GM18508 (cell line): ENCODE measurements around the gene TAS2R13.

Experiments
- ATAC-seq: cut with Tn5 transposase; IDR thresholded peaks from one replicate; pipeline ENCODE4 v1.9.1; 2021; ENCODE audit warnings: moderate number of reproducible peaks; ENCODE audit not compliant: insufficient read depth, unreplicated experiment

TAS2R13 gene

GRCh38 chr12:10909462-10909861 is at the start of gene TAS2R13:
Gene TAS2R13, minus strand, starts transcription at chr12:10909562. Its CDS starts 264 bp downstream, at chr12:10909298.
- no peak for ATAC-seq

- no peak for ATAC-seq
Measured at GRCh38 chr12:10957741-10958140, 48.4 kb upstream of the TAS2R13 start.

DNA sequence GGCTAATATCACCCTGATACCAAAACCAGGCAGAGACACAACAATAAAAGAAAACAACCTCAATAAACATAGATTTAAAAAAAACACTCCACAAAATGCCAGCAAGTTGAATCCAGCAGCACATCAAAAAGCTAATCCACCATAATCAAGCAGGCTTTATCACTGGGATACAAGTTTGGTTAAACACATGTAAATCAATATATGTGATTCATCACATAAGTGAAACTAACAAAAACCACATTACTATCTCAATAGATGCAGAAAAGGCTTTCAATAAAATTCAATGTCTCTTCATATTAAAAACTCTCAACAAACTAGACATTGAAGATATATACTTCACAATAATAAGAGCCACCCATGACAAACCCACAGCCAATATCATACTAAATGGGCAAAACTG is 46.7 kb upstream of the TAS2R13 start:
- no peak for ATAC-seq

- no peak for ATAC-seq
Measured at GRCh38 chr12:10952645-10953044, 43.3 kb upstream of the TAS2R13 start.

DNA sequence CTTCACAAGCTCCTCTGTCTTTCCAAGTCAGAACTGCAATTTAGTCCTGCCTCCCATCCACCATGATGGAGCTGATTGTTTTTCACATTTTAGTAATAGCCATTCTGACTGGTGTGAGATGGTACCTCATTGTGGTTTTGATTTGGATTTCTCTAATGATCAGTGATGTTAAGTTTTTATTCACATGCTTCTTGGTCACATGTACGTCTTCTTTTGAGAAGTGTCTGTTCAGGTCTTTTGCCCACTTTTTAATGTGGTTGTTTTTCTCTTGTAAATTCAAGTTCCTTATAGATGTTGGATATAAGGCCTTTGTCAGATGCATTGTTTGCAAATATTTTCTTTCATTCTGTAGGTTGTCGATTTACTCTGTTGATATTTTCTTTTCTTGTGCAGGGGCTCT is 33.8 kb upstream of the TAS2R13 start:
- ATAC-seq: no peak

DNA sequence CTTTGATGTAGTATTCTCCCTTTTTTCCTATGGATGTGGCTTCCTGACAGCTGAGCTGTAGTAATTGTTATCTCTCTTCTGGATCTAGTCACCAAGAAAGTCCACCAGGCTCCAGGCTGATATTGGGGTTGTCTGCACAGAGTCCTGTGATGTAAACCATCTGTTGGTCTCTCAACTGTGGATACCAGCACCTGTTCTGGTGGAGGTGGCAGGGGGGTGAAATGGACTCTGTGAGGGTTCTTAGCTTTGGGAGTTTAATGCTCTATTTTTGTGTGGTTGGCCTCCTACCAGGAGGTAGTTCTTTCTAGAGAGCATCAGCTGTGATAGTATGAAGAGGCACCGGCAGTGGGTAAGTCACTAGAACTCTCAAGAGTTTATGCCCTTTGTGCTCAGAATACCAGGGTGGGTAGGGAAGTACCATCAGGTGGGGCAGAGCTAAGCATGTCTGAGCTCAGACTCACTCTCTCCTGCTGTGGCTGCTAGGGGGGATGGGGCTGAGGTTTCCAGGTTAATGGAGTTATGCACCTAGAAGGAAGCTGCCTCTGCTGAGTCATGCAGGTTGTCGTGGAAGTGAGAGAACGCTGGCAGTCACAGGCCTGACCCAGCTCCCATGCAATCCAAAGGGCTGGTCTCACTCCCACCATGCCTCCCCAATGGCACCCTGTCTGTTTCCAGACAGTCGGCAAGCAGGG is 32.7 kb upstream of the TAS2R13 start:
- ATAC-seq: no peak

GRCh38 chr12:10941369-10941768 is 32.0 kb upstream of the TAS2R13 start:
- no peak for ATAC-seq

DNA sequence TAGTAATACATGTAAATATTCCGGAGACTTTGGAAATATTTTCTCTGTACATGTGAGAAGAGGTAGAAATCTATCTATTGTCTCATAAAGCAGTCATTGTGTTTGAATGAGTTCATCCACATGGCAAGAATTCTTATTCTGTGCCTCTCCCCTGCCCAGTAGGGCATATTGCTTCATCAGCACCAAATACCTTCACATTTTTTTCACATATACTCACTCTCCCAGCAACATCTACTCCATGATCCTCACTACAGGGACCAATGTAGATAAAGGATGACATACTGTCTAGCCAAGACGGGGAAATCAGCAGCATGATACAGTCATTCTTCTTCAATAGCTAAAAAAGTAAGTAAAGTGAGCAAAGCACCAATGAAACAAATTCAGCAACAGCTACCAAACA is 31.0 kb upstream of the TAS2R13 start:
- no peak for ATAC-seq

- no peak for ATAC-seq
Measured at GRCh38 chr12:10939163-10939562, 29.8 kb upstream of the TAS2R13 start, which contains the start of gene TAS2R14. Gene TAS2R14, minus strand, starts transcription at chr12:10939263. Its CDS starts 56 bp downstream, at chr12:10939207.

DNA sequence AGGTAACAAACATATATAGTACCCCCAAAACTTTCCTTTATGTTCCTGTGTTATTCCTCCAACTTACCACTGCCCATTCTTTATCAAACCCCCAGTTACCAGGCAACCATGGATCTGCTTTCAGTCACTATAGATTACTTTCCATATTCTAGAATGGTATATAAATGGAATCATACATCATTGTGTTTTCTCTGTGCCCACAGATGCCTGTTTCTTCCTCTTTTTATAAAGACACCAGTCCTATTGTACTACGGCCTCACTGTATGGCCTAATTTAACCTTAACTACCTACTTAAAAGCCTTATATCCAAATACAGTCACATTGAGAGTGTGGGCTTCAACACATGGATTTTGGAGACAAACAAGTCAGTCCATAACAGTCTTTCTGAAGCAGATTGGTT is 27.1 kb upstream of the TAS2R13 start:
- ATAC-seq: no peak

- ATAC-seq: no peak
Measured at GRCh38 chr12:10928746-10929286, 19.5 kb upstream of the TAS2R13 start, which contains the start of gene PRH2. Gene PRH2, plus strand, starts transcription at chr12:10929236. Its CDS starts 38 bp downstream, at chr12:10929274.

GRCh38 chr12:10926269-10926668 is 16.9 kb upstream of the TAS2R13 start:
- ATAC-seq: no peak

DNA sequence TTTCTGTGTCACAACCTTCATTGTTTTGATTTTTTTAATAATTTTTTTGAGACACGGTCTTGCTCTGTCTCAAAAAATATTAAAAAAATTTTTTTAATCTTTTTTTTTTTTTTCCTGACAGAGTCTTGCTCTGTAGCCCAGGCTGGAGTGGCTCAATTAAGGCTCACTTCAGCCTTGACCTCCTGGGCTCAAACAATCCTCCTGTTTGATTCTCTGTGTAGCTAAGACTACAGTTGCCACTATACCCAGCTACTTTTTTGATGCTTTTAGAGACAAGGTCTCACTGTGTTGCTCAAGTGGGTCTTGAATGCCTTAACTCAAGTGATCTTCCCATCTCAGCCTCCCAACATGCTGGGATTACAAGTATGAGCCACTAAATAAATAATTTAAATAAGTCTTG is 10.4 kb upstream of the TAS2R13 start:
- ATAC-seq: no peak

DNA sequence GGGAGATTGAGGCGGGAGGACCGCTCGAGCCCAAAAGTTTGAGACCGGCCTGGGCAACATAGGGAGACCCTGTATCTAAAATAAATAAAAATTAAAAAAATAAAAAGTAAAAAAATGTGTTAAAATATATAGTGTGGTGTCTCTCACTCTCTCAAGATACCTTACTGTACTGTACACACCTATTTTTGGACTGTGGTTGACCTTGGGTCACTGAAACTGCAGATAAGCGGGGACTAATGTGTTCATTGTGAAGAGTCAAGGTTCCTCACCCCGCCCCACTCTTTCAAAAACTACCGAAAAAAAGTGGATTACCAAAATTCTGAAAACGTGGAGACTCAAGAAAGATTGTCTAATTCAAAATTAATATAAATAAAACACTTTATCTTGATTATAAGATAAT is 1.0 kb upstream of the TAS2R13 start:
- ATAC-seq: no peak

- no peak for ATAC-seq
Measured at GRCh38 chr12:10904686-10905085, 4.7 kb downstream of the TAS2R13 start.

- ATAC-seq: no peak
Measured at GRCh38 chr12:10901427-10901826, 7.9 kb downstream of the TAS2R13 start.

GRCh38 chr12:10900972-10901371 is 8.4 kb downstream of the TAS2R13 start:
- ATAC-seq: no peak

DNA sequence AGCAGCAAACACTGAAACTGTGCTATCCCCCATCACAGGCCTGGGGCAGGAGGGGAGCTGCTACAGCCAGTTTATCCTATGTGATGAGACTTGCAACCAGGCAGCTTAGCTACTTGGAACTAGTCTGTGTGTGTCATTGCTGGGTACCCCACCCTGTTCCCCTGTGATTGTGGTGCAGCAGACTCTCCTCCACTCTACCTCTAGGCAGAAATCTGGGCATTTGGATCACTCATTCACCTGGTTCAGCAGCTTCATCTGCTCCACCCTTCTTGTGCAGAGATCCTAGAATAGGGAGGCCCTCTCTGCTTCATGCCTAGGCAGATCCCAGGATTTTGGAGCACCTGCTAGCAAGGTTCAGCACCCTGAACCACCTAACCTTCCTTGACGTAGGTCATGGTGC is 8.8 kb downstream of the TAS2R13 start:
- no peak for ATAC-seq

DNA sequence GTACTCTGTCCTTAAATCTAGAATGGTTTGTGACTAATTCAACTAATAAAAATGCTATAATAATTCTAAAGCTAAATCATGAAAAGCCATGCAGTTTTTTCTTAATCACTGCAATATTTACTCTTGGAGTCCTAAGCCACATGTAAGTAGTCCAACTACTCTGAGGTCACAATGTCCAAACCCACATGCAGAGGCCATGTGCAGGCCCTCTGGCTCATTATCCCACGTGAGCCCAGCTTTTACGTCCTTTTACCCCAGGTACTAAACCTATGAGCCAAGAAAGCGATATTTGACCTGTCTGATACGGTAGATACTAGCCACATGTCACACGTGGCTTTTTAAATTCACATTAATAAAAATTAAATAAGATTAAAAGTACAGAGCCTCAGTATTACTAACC is 12.5 kb downstream of the TAS2R13 start:
- ATAC-seq: no peak

- no peak for ATAC-seq
Measured at GRCh38 chr12:10891937-10892336, 17.4 kb downstream of the TAS2R13 start.

GRCh38 chr12:10889226-10889625 is 20.1 kb downstream of the TAS2R13 start:
- no peak for ATAC-seq

DNA sequence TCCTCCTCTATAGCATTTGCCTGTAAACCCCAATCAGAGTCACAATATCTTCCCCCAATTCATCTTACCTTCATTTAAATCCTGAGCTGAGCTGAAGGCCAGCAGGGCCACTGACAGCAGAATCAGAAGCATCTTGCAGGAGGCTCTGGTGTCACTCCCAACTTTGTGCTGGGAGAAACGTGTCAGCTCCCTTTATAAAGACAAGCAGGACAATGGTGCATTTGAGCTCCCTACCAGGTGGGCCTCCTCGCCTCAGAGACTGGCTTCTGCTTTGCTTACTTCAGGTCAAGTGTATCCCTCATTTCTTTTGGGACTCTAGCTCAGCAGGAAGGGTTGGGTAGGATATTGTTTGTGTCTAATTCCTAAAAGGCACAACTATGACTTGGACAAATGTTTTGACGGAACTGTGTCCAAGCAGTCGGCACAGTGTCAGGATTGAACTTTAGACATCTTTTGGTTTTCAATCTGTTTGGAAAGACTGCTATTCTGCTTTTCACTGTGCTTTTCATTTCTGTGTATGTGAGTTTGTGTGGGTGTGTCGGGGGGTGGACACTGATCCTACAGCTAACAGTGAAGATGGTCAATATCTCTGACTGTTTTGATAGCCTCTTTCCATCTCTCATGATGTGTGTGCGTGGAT is 25.2 kb downstream of the TAS2R13 start, which contains the start of gene PRH1:
TSS of gene PRH1 (minus strand) at position 170 of the 640 bp plus-strand sequence. CDS start at position 132, 38 bp downstream.
- ATAC-seq: no peak
